ENCODE measurements around the gene NUCKS1.

Gene NUCKS1

GRCh38 chr1:205667909-205668643 lies 81.9 kb downstream of the NUCKS1 start:
- no peak for DNase-seq

- no peak for DNase-seq
These were observed 83.4 kb downstream of the NUCKS1 start for GRCh38 chr1:205666372-205667166.

- no peak for DNase-seq
These were observed 84.6 kb downstream of the NUCKS1 start for GRCh38 chr1:205665201-205666045.

GRCh38 chr1:205664399-205665017 lies 85.5 kb downstream of the NUCKS1 start:
- no peak for DNase-seq

- no peak for DNase-seq
These were observed 86.6 kb downstream of the NUCKS1 start for GRCh38 chr1:205663286-205663936.
